22Rv1 (cell line): Measurements from ENCODE around the gene IGSF21.

Experiments
- ZFX ChIP-seq: fragments of 450-650 bp; IDR thresholded peaks from 2 replicates; pipeline ENCODE4 v1.6.1; 2017; ENCODE audit warnings: antibody characterized with exemption, borderline replicate concordance
- TF ChIP-seq, protein P1 (sequence below): fragments of 450-650 bp; IDR thresholded peaks from 2 replicates; pipeline ENCODE4 v1.5.1; 2017; ENCODE audit warnings: mild to moderate bottlenecking

DNA sequence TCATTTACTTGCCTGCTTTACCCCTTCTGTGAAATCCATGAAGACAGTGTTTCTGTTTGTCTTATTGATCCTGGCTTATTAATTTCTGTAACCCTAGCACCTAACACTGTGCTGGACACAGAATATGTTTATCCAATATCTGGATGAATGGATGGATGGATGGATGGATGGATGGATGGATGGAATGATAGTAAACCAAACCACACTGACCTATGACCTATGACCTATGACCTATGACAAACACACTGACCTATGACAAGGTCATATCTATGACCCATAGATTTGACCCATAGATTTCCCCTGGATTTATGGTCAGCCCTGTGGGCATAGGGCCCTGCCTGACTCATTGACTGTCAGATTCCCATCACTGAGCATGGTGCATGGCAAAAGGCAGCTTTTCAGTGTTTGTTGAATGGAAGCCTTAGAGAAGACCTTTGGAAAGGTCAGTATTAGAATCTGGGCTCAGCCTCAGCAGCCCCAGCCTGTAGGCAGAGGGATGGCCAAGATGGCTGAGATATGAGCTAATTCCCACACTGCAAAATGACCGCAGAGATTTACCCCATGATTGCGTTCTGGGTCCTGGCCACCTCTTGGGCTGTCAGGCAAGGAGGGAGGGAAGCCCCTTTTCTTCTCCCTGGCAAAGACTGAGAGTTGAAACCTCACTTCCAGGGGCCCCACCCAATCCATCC, 24.6 kb downstream of the IGSF21 start:
- TF ChIP-seq, protein P1, sequence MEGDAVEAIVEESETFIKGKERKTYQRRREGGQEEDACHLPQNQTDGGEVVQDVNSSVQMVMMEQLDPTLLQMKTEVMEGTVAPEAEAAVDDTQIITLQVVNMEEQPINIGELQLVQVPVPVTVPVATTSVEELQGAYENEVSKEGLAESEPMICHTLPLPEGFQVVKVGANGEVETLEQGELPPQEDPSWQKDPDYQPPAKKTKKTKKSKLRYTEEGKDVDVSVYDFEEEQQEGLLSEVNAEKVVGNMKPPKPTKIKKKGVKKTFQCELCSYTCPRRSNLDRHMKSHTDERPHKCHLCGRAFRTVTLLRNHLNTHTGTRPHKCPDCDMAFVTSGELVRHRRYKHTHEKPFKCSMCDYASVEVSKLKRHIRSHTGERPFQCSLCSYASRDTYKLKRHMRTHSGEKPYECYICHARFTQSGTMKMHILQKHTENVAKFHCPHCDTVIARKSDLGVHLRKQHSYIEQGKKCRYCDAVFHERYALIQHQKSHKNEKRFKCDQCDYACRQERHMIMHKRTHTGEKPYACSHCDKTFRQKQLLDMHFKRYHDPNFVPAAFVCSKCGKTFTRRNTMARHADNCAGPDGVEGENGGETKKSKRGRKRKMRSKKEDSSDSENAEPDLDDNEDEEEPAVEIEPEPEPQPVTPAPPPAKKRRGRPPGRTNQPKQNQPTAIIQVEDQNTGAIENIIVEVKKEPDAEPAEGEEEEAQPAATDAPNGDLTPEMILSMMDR, result no peak
- no peak for TF ChIP-seq ZFX
